DOHH2 (cell line): Measurements from ENCODE around the gene CD99.

Experiments
- H3F3A ChIP-seq: fragments of 200-600 bp; sonication (generic), shearing (Covaris generic); 2 replicates; pipeline ENCODE4 v1.6.0; 2016; ENCODE audit warnings: antibody characterized with exemption, mild to moderate bottlenecking; ENCODE audit not compliant: control insufficient read depth, insufficient read depth
- H3K27ac ChIP-seq: fragments of 200-600 bp; sonication (generic); 2 replicates; pipeline ENCODE4 v1.5.1; 2014; ENCODE audit warnings: low read depth, mild to moderate bottlenecking, low read length, moderate library complexity
- H3K27me3 ChIP-seq: fragments of 200-600 bp; sonication (generic); 2 replicates; pipeline ENCODE4 v1.6.1; 2014; ENCODE audit warnings: mild to moderate bottlenecking, low read length, mixed read lengths; ENCODE audit not compliant: control insufficient read depth
- H3K36me3 ChIP-seq: fragments of 200-600 bp; sonication (generic); 2 replicates; pipeline ENCODE4 v1.6.1; 2014; ENCODE audit warnings: mild to moderate bottlenecking, low read length, moderate library complexity, mixed read lengths; ENCODE audit not compliant: control insufficient read depth
- H3K4me1 ChIP-seq: fragments of 200-600 bp; sonication (generic); 2 replicates; pipeline ENCODE4 v1.6.1; 2014; ENCODE audit warnings: mild to moderate bottlenecking, low read length, mixed read lengths; ENCODE audit not compliant: control insufficient read depth
- H3K4me2 ChIP-seq: fragments of 200-600 bp; sonication (generic); 2 replicates; pipeline ENCODE4 v1.6.0; 2014; ENCODE audit warnings: mild to moderate bottlenecking, low read length, moderate library complexity
- H3K4me3 ChIP-seq: fragments of 200-600 bp; sonication (generic); 2 replicates; pipeline ENCODE4 v1.5.1; 2014; ENCODE audit warnings: mild to moderate bottlenecking, low read length, mixed read lengths
- H3K79me2 ChIP-seq: fragments of 200-600 bp; sonication (generic); 2 replicates; pipeline ENCODE4 v1.6.1; 2014; ENCODE audit warnings: mild to moderate bottlenecking, low read length, mixed read lengths; ENCODE audit not compliant: control insufficient read depth
- H3K9me2 ChIP-seq: fragments of 200-600 bp; sonication (generic); replicated peaks from 2 replicates; pipeline ENCODE4 v1.6.1; 2014; ENCODE audit warnings: mild to moderate bottlenecking, low read length, mixed read lengths; ENCODE audit not compliant: control insufficient read depth
- H3K9me3 ChIP-seq: fragments of 200-600 bp; sonication (generic); 2 replicates; pipeline ENCODE4 v1.6.1; 2014; ENCODE audit warnings: antibody characterized with exemption, low read length, mixed read lengths; ENCODE audit not compliant: control insufficient read depth, insufficient read depth
- H4K20me1 ChIP-seq: fragments of 200-600 bp; sonication (generic); 2 replicates; pipeline ENCODE4 v1.6.0; 2014; ENCODE audit warnings: low read depth, mild to moderate bottlenecking, antibody characterized with exemption, low read length, moderate library complexity; ENCODE audit not compliant: control insufficient read depth, insufficient read depth
- EZH2phosphoT487 ChIP-seq: fragments of 200-600 bp; sonication (generic); IDR thresholded peaks from 2 replicates; pipeline ENCODE4 v1.6.1; 2017; ENCODE audit warnings: borderline replicate concordance, mild to moderate bottlenecking, antibody characterized with exemption, low read length, moderate library complexity, mixed read lengths
- TF ChIP-seq, protein P1 (sequence below): fragments of 200-600 bp; sonication (generic); IDR thresholded peaks from one replicate; pipeline ENCODE4 v1.5.1; 2014; ENCODE audit warnings: antibody characterized with exemption, mild to moderate bottlenecking, low read depth, low read length; ENCODE audit not compliant: poor library complexity, severe bottlenecking

CD99 gene

DNA sequence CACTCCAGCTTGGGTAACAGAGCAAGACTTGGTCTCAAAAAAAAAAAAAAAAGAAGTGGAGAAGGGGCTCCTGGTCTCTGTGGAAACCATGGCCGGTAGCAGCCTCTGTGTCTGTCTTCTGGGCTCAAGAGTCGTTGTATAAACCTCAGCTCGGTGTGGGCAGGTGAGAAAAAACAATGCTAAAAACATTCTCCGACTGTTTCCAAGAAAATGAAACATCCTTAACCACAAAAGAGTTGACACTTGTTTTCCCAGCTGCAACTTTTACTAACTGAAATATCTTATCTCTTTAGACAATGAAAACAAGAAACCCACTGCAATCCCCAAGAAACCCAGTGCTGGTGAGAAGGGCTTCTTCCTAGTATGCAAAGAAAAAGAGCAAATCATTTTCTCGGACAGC is 26.2 kb downstream of the CD99 start:
- Histone ChIP-seq H3K79me2 (peaks cover 17% of the 10 kb centered on the region), H3K27me3 (no peaks in the 10 kb centered on the region), H3K9me2 (no peaks in the 10 kb centered on the region; the same call in 1 of the 2 replicates), H4K20me1 (no peaks in the 10 kb centered on the region; the same call in 1 of the 2 replicates), H3K4me3 (no peak overlapping the region), H3K36me3 (peaks cover 62% of the 10 kb centered on the region), H3K4me1 (peaks cover 13% of the 10 kb centered on the region), H3K4me2 (no peak overlapping the region), H3K9me3 (no peaks in the 10 kb centered on the region), H3K27ac (no peak overlapping the region), H3F3A (no peaks in the 10 kb centered on the region)
- no peak for TF ChIP-seq EZH2phosphoT487
- TF ChIP-seq, protein P1, sequence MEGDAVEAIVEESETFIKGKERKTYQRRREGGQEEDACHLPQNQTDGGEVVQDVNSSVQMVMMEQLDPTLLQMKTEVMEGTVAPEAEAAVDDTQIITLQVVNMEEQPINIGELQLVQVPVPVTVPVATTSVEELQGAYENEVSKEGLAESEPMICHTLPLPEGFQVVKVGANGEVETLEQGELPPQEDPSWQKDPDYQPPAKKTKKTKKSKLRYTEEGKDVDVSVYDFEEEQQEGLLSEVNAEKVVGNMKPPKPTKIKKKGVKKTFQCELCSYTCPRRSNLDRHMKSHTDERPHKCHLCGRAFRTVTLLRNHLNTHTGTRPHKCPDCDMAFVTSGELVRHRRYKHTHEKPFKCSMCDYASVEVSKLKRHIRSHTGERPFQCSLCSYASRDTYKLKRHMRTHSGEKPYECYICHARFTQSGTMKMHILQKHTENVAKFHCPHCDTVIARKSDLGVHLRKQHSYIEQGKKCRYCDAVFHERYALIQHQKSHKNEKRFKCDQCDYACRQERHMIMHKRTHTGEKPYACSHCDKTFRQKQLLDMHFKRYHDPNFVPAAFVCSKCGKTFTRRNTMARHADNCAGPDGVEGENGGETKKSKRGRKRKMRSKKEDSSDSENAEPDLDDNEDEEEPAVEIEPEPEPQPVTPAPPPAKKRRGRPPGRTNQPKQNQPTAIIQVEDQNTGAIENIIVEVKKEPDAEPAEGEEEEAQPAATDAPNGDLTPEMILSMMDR: no peak

- no peak for TF ChIP-seq EZH2phosphoT487
- TF ChIP-seq, protein P1: no peak
- Histone ChIP-seq H3K9me3 (no peaks in the 10 kb centered on the region), H3K9me2 (no peaks in the 10 kb centered on the region; the same call in 1 of the 2 replicates), H3K4me2 (no peak overlapping the region), H3K27me3 (no peaks in the 10 kb centered on the region), H3K36me3 (peaks cover 70% of the 10 kb centered on the region), H3K79me2 (peaks cover 4% of the 10 kb centered on the region; the same call in 1 of the 2 replicates), H4K20me1 (no peaks in the 10 kb centered on the region), H3K4me3 (no peak overlapping the region), H3K4me1 (no peaks in the 10 kb centered on the region), H3F3A (no peaks in the 10 kb centered on the region), H3K27ac (no peak overlapping the region)
Measured at GRCh38 chrX:2718821-2719220, 27.7 kb downstream of the CD99 start.

DNA sequence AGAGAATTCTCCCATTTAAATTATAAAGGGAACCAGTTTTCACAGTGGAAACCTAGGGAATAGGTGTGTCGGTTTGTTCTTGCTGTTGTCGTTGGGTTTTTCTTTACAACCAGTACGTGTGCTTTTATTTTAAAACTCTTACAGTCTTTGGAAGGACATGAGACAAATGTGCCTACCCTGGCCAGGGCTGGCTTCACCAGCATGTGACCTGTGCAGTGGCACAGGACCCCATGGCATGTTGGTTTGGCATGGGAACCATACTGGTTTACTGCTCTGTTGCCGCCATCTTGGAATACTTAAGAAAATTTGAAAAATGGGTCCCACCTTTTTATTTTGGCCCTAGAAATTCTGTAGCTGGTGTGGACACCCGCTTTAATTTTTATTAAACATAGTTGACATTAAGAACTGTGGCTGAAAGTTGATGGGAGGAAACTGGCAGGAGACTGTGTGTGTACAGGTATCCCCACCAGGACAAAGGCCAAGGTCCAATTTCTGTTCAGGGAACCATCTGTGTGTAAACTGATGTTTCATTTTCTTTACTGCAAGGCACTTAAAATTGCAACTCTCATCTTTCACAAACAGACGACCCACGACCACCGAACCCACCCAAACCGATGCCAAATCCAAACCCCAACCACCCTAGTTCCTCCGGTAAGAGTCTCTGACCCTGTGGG is 28.8 kb downstream of the CD99 start:
- TF ChIP-seq EZH2phosphoT487: no peak
- TF ChIP-seq, protein P1: no peak
- Histone ChIP-seq H3K4me3 (no peak overlapping the region), H3K9me2 (no peaks in the 10 kb centered on the region; the same call in 1 of the 2 replicates), H4K20me1 (no peaks in the 10 kb centered on the region), H3K36me3 (peaks cover 68% of the 10 kb centered on the region), H3K4me1 (no peaks in the 10 kb centered on the region), H3K4me2 (no peak overlapping the region), H3K27ac (no peak overlapping the region), H3K27me3 (no peaks in the 10 kb centered on the region), H3F3A (no peaks in the 10 kb centered on the region), H3K9me3 (no peaks in the 10 kb centered on the region), H3K79me2 (peaks cover 1% of the 10 kb centered on the region; the same call in 1 of the 2 replicates)
